GM12878 (cell line): ENCODE data around the gene FXYD6. TPM values are rescaled to one million over a fixed set of nuclear protein-coding genes. Genes with fewer than 3 reads are reported as not detected.

ENCODE experiments used
- BACH1 ChIP-seq: fragments of 450-650 bp; IDR thresholded peaks from 2 replicates; pipeline ENCODE4 v1.6.1; 2017; ENCODE audit warnings: mild to moderate bottlenecking, borderline replicate concordance
- MYB ChIP-seq: fragments of 150-350 bp; IDR thresholded peaks from 2 replicates; pipeline ENCODE4 v1.6.1; 2014; ENCODE audit warnings: mild to moderate bottlenecking, low read depth, low read length, borderline replicate concordance
- NFYA ChIP-seq: IDR thresholded peaks from 2 replicates; pipeline ENCODE4 v1.6.1; 2011; ENCODE audit warnings: low read depth, mild to moderate bottlenecking, low read length, improper control_type of control experiment, borderline replicate concordance
- PML ChIP-seq: IDR thresholded peaks from 2 replicates; pipeline ENCODE4 v1.6.1; 2012; ENCODE audit warnings: low read length, inconsistent platforms
- POLR2AphosphoS5 ChIP-seq: IDR thresholded peaks from 2 replicates; pipeline ENCODE4 v1.6.1; 2011; ENCODE audit warnings: mild to moderate bottlenecking, low read length, inconsistent platforms
- RAD21 ChIP-seq: IDR thresholded peaks from 2 replicates; pipeline ENCODE4 v1.6.1; 2011; ENCODE audit warnings: mild to moderate bottlenecking, low read depth, low read length, moderate library complexity; ENCODE audit not compliant: insufficient read depth
- SMC3 ChIP-seq: IDR thresholded peaks from 2 replicates; pipeline ENCODE4 v1.6.1; 2011; ENCODE audit warnings: low read length, improper control_type of control experiment, borderline replicate concordance
- SUPT20H ChIP-seq: IDR thresholded peaks from 2 replicates; pipeline ENCODE4 v1.6.1; 2011; ENCODE audit warnings: low read depth, mild to moderate bottlenecking, low read length, moderate library complexity, borderline replicate concordance; ENCODE audit not compliant: control insufficient read depth
- TAF1 ChIP-seq: IDR thresholded peaks from 2 replicates; pipeline ENCODE4 v1.6.1; 2011; ENCODE audit warnings: mild to moderate bottlenecking, low read depth, low read length, borderline replicate concordance
- ZBED1 ChIP-seq: IDR thresholded peaks from 2 replicates; pipeline ENCODE4 v1.6.1; 2016; ENCODE audit warnings: borderline replicate concordance
- ZSCAN29 ChIP-seq: fragments of 450-650 bp; IDR thresholded peaks from 2 replicates; pipeline ENCODE4 v1.6.1; 2017; ENCODE audit warnings: mild to moderate bottlenecking, moderate library complexity
- polyA plus RNA-seq, 11 experiments: library from polyadenylated mRNA; depleted of rRNA in 4 of 11; unstranded in 6 of 11; stranded (reverse) in 5 of 11; fragments of >200 nt; fragmentation: Nextera tagmentation in 4 of 11; fragmentation: Illumina TruSeq in 1 of 11; extraction: Ambion mirVana in 4 of 11; extraction: Trizol in 1 of 11; gene quantifications; 1 replicate in 1 of 11; 2 replicates in 10 of 11; pipeline versions ENCODE4 v1.2.1 to v1.2.3, GENCODE V29; 2011 to 2016; ENCODE audit warnings: inconsistent platforms in 2 of 11, missing spikeins in 2 of 11, low read depth in 1 of 11
- total RNA-seq, 4 experiments: library from RNA; depleted of rRNA in 3 of 4; stranded (reverse); fragments of >200 nt in 3 of 4; fragmentation: Illumina TruSeq in 1 of 4; extraction: Trizol in 1 of 4; gene quantifications; 2 replicates each; pipeline versions ENCODE4 v1.2.1 to v1.2.3, GENCODE V29; 2013 to 2021
- TF ChIP-seq, protein P1 (sequence below): IDR thresholded peaks from 2 replicates; pipeline ENCODE4 v1.6.1; 2012; ENCODE audit warnings: low read length, inconsistent platforms
- TF ChIP-seq, protein P2 (sequence below): fragments of 450-650 bp; IDR thresholded peaks from 2 replicates; pipeline ENCODE4 v1.6.1; 2016; ENCODE audit warnings: mild to moderate bottlenecking
- TF ChIP-seq, protein P3 (sequence below): fragments of 450-650 bp; IDR thresholded peaks from 2 replicates; pipeline ENCODE4 v1.6.1; 2017; ENCODE audit warnings: low read depth, mild to moderate bottlenecking, moderate library complexity
- TF ChIP-seq, protein P4 (sequence below): IDR thresholded peaks from 2 replicates; pipeline ENCODE4 v1.6.1; 2012; ENCODE audit warnings: low read depth, low read length, improper control_type of control experiment
- TF ChIP-seq, protein P5 (sequence below), 3 experiments: IDR thresholded peaks in 2 of 3; conservative IDR thresholded peaks in 1 of 3; 2 replicates each; pipeline ENCODE4 v1.5.1; 2011; ENCODE audit warnings: low read depth in 3 of 3, low read length in 3 of 3, mild to moderate bottlenecking in 3 of 3, control low read depth in 2 of 3, moderate library complexity in 2 of 3, inconsistent platforms in 1 of 3, mixed read lengths in 1 of 3; ENCODE audit not compliant: control insufficient read depth in 2 of 3, insufficient read depth in 1 of 3; ENCODE audit errors: extremely low read depth in 1 of 3

FXYD6 gene
- total and polyA plus RNA-seq, 10 of the 15 experiments (the other 5 are each of a cell fraction or from before 2014, with no cell fraction given), result 0.09 to 2.0 (median 0.23) TPM; not detected in 2

DNA sequence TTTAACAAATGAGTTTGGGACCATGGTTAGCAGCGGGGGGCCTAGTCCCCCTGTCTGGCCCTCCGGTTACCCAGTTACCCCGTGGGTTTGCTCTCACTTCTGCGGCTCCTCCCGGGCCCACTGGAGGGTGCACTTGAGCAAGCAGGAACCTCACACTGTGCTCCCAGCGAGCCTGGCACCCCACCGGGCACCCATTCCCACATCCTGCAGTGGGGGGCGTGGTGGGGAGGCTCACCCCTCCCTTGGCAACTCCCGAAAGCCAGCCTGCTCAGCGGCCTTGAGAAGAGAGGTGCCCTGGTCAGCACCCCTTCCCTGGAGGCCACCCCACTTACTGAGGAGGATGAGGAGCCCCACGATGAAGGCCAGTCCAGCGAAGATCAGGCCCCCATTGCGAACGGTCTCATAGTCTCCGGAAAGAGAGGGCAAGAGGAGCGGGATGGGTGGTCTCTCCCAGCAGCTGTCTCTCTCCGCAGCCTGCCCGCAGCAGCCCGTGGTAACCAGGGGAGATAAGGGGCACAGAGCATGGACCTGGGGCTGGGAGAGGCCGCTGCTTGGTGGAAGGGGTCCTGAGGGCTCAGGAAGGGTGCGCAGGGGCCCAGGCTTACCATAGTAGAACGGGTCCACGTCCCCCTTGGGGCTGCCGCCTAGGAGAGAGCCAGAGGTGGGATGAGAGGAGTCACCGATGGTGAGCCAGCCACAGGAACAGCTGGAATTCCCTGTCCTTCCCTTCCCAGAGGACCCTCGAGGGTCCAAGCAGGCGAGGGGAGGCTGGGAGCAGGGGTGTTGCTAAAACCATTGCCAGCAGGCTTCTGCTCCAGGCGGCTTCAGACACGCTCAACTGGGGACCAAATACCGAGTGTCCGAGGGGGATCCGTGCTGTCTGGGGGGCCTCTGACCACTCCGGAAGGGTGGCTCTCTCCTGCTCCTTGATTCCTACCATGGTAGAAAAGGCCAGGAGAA is 54.1 kb downstream of the FXYD6 start (continued):
- TF ChIP-seq, protein P1, sequence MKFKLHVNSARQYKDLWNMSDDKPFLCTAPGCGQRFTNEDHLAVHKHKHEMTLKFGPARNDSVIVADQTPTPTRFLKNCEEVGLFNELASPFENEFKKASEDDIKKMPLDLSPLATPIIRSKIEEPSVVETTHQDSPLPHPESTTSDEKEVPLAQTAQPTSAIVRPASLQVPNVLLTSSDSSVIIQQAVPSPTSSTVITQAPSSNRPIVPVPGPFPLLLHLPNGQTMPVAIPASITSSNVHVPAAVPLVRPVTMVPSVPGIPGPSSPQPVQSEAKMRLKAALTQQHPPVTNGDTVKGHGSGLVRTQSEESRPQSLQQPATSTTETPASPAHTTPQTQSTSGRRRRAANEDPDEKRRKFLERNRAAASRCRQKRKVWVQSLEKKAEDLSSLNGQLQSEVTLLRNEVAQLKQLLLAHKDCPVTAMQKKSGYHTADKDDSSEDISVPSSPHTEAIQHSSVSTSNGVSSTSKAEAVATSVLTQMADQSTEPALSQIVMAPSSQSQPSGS, result no peak
- no peak for TF ChIP-seq NFYA
- TF ChIP-seq TAF1, result no peak
- TF ChIP-seq ZSCAN29, result no peak
- TF ChIP-seq, protein P2, sequence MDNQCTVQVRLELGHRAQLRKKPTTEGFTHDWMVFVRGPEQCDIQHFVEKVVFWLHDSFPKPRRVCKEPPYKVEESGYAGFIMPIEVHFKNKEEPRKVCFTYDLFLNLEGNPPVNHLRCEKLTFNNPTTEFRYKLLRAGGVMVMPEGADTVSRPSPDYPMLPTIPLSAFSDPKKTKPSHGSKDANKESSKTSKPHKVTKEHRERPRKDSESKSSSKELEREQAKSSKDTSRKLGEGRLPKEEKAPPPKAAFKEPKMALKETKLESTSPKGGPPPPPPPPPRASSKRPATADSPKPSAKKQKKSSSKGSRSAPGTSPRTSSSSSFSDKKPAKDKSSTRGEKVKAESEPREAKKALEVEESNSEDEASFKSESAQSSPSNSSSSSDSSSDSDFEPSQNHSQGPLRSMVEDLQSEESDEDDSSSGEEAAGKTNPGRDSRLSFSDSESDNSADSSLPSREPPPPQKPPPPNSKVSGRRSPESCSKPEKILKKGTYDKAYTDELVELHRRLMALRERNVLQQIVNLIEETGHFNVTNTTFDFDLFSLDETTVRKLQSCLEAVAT, result no peak
- TF ChIP-seq, protein P3, sequence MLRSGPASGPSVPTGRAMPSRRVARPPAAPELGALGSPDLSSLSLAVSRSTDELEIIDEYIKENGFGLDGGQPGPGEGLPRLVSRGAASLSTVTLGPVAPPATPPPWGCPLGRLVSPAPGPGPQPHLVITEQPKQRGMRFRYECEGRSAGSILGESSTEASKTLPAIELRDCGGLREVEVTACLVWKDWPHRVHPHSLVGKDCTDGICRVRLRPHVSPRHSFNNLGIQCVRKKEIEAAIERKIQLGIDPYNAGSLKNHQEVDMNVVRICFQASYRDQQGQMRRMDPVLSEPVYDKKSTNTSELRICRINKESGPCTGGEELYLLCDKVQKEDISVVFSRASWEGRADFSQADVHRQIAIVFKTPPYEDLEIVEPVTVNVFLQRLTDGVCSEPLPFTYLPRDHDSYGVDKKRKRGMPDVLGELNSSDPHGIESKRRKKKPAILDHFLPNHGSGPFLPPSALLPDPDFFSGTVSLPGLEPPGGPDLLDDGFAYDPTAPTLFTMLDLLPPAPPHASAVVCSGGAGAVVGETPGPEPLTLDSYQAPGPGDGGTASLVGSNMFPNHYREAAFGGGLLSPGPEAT, result no peak
- no peak for TF ChIP-seq POLR2AphosphoS5
- TF ChIP-seq, protein P4, sequence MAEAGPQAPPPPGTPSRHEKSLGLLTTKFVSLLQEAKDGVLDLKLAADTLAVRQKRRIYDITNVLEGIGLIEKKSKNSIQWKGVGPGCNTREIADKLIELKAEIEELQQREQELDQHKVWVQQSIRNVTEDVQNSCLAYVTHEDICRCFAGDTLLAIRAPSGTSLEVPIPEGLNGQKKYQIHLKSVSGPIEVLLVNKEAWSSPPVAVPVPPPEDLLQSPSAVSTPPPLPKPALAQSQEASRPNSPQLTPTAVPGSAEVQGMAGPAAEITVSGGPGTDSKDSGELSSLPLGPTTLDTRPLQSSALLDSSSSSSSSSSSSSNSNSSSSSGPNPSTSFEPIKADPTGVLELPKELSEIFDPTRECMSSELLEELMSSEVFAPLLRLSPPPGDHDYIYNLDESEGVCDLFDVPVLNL, result no peak
- no peak for TF ChIP-seq SUPT20H
- TF ChIP-seq PML, result no peak
- TF ChIP-seq BACH1, result no peak
- peak; percentile 67 for TF ChIP-seq SMC3
- no peak for TF ChIP-seq ZBED1
- TF ChIP-seq MYB, result no peak
- TF ChIP-seq RAD21, result peak; percentile 54
- TF ChIP-seq, protein P5, sequence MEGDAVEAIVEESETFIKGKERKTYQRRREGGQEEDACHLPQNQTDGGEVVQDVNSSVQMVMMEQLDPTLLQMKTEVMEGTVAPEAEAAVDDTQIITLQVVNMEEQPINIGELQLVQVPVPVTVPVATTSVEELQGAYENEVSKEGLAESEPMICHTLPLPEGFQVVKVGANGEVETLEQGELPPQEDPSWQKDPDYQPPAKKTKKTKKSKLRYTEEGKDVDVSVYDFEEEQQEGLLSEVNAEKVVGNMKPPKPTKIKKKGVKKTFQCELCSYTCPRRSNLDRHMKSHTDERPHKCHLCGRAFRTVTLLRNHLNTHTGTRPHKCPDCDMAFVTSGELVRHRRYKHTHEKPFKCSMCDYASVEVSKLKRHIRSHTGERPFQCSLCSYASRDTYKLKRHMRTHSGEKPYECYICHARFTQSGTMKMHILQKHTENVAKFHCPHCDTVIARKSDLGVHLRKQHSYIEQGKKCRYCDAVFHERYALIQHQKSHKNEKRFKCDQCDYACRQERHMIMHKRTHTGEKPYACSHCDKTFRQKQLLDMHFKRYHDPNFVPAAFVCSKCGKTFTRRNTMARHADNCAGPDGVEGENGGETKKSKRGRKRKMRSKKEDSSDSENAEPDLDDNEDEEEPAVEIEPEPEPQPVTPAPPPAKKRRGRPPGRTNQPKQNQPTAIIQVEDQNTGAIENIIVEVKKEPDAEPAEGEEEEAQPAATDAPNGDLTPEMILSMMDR (IDR thresholded peaks at IDR 0.05 in 2 of 3, conservative IDR thresholded peaks at IDR 0.05 in 1 of 3; ENCODE audit: control insufficient read depth in 2 of 3, extremely low read depth in 1 of 3, insufficient read depth in 1 of 3, low read depth in 3 of 3, low read length in 3 of 3), result peak; percentile 57 to 90 (median 71)
